NT2/D1 (cell line): Measurements from ENCODE around the gene MAPK14.

Experiments
- DNase-seq: peaks from one replicate; pipeline ENCODE4 v3.0.0-alpha.2; 2011; ENCODE audit warnings: low read depth, low spot score
- H3K27me3 ChIP-seq: 2 replicates; pipeline ENCODE4 v1.6.0; 2011; ENCODE audit warnings: mild to moderate bottlenecking; ENCODE audit not compliant: insufficient read length, insufficient read depth
- H3K36me3 ChIP-seq: 2 replicates; pipeline ENCODE4 v1.6.1; 2011; ENCODE audit warnings: mild to moderate bottlenecking, low read length, mixed read lengths; ENCODE audit not compliant: insufficient read depth, insufficient read length
- H3K4me1 ChIP-seq: 2 replicates; pipeline ENCODE4 v1.5.1; 2011; ENCODE audit not compliant: insufficient read depth, insufficient read length
- H3K4me3 ChIP-seq: 2 replicates; pipeline ENCODE4 v1.5.1; 2011; ENCODE audit warnings: low read depth; ENCODE audit not compliant: insufficient read length
- H3K9ac ChIP-seq: 2 replicates; pipeline ENCODE4 v1.6.0; 2011; ENCODE audit warnings: low read depth; ENCODE audit not compliant: insufficient read length
- H3K9me3 ChIP-seq: 2 replicates; pipeline ENCODE4 v1.5.1; 2011; ENCODE audit warnings: mild to moderate bottlenecking, low read length; ENCODE audit not compliant: insufficient read depth
- SUZ12 ChIP-seq: IDR thresholded peaks from 2 replicates; pipeline ENCODE4 v1.6.1; 2011; ENCODE audit not compliant: insufficient read length, insufficient read depth; ENCODE audit errors: extremely low read depth
- YY1 ChIP-seq: IDR thresholded peaks from 2 replicates; pipeline ENCODE4 v1.6.1; 2011; ENCODE audit not compliant: insufficient read length, insufficient read depth
- ZNF274 ChIP-seq: IDR thresholded peaks from 2 replicates; pipeline ENCODE4 v1.6.1; 2011; ENCODE audit warnings: mild to moderate bottlenecking, low read depth, low read length

The MAPK14 gene

DNA sequence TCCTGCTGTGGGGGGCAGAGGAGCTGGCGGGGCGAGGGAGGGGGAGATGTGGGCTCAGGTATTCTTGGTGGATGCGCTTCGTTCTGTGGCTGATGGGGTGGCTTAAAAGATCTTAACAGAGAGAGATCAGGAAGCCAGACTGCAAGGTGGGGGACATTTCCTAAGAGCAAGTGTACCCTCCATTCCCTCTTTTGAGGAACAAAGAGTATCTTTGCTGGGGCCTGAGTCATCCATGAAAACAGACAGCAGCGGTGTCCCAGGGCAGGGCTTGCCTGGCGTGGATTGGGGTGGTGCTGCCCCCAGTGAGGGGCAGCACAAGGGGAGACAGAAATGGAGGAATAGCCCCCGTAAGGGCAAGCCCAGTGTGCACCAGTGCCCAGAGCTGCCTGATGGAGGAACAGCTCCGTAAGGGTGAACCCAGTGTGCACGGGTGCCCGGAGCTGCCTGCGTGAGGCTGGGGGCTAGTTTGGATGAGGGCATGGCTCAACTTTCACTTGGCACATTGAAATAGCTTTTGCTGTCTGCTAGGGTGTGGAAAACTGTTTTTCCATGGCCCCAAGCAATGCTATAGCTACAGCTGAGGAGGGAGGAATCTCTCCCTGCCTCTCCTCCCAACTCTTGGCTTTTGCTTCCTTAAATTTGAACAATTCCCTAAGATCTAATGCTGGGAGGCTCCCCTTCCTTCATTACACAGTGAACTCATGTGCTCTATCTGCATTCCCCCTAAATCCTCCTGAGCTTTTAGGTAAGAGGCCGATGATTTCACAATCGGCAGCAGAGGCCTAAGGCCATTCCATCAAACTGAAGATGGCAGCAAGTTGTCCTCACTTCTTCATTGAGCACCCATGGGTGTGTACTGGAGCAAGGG lies 115.6 kb downstream of the MAPK14 start:
- H3K27me3 ChIP-seq: no peaks in the 10 kb centered on the region
- no peaks in the 10 kb centered on the region for H3K36me3 ChIP-seq
- no peak for TF ChIP-seq ZNF274
- no peak for TF ChIP-seq SUZ12
- no peak for TF ChIP-seq YY1
- no peaks in the 10 kb centered on the region for H3K9me3 ChIP-seq
- peak overlapping the region; percentile 21 for H3K9ac ChIP-seq
- DNase-seq: no peak
- no peak overlapping the region for H3K4me3 ChIP-seq
- H3K4me1 ChIP-seq: peaks cover 8% of the 10 kb centered on the region

DNA sequence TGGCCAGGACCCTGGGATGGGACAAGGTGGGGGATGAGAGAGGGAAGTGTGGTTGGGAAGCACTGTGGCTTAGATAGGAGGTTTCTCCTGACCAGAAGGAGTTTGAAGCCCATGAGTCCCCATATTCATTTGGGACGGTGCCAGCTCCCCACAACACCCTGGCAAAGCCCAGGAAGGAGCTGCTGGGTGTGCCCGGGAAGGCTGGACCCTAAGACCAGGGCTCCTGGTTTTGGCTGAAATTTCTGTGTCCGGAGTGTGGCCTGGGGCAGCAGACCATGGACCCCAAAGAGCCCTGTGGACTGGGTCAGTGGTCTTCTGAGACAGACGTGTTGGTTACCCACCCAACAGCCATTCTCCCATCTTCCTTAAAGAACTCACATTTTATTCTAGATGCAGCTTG lies 117.9 kb downstream of the MAPK14 start:
- DNase-seq: no peak

DNA sequence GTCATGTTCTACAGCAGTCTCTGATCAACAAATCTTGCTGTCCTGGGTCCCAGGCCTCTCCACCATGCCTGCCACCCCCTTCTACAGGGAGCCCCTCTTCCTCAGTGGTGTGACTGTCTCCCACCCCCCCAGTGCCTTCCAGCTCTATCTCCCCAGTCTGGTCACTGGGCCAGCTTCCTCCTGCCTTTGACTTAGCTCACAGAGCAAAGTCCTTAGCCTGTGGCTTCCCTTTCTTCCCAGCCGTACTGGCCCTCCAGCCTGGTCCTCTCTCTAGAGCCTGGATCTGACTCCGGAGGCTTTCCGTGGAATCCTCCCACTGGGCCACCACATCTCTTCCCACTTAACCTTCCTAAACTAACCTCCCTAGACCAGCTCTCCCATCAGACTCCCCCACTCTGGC lies 119.7 kb downstream of the MAPK14 start:
- H3K4me3 ChIP-seq: no peak overlapping the region
- no peak for DNase-seq
- H3K9me3 ChIP-seq: no peaks in the 10 kb centered on the region
- H3K9ac ChIP-seq: no peak overlapping the region
- TF ChIP-seq SUZ12 (no peak), ZNF274 (no peak), YY1 (no peak)
- H3K4me1 ChIP-seq: peaks cover 1% of the 10 kb centered on the region
- H3K36me3 ChIP-seq: no peaks in the 10 kb centered on the region
- H3K27me3 ChIP-seq: no peaks in the 10 kb centered on the region

More for the DNA sequence above, 117.9 kb downstream of the MAPK14 start:
- Histone ChIP-seq H3K27me3 (no peaks in the 10 kb centered on the region), H3K9me3 (no peaks in the 10 kb centered on the region), H3K9ac (no peak overlapping the region), H3K4me1 (peaks cover 5% of the 10 kb centered on the region), H3K36me3 (no peaks in the 10 kb centered on the region), H3K4me3 (no peak overlapping the region)
- TF ChIP-seq ZNF274 (no peak), SUZ12 (no peak), YY1 (no peak)

DNA sequence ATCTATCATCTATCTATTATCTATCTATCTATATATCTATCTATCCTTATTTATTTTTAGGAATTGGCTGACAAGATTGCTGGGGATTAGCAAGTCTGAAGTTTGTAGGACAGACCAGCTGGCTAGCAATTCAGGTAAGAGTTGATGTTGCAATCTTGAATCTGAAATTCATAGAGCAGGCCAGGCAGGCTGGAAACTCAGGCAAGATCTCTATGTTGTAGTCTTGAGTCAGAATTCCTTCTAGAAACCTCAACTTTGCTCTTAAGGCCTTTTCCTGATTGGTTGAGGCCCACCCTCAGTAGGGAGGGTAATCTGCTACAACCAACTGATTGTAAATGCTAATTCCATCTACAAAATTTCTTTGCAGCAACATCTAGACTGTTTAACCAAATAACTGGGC lies 121.9 kb downstream of the MAPK14 start:
- Histone ChIP-seq H3K27me3 (no peaks in the 10 kb centered on the region), H3K36me3 (no peaks in the 10 kb centered on the region), H3K4me1 (no peaks in the 10 kb centered on the region), H3K9ac (no peak overlapping the region), H3K9me3 (no peaks in the 10 kb centered on the region), H3K4me3 (no peak overlapping the region)
- DNase-seq: no peak
- TF ChIP-seq SUZ12: no peak
- no peak for TF ChIP-seq YY1
- TF ChIP-seq ZNF274: no peak

DNA sequence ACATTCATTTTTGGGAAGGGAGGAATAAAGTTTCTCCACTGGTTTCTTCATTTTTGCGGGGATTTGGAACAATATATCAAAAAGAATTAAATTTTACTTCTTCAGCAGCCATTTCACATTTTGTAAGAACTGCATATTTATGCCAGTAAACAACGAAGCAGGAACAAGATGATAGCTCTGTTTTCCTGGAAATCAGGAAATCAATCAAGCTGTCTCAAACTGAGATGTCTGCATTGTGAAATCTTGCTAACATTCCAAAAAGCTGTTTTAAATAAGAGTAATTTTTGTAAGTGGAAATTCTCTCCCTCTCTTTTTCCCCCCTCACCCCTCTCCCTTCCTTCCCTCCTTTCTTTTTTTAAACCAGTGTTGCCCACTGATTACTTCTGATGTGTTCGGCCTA lies 122.7 kb downstream of the MAPK14 start:
- H3K9me3 ChIP-seq: 0 out of 2 replicates have a peak, but pooled peaks cover under 1% of the 10 kb centered on the region
- no peaks in the 10 kb centered on the region for H3K4me1 ChIP-seq
- no peaks in the 10 kb centered on the region for H3K36me3 ChIP-seq
- DNase-seq: no peak
- no peak for TF ChIP-seq ZNF274
- no peak for TF ChIP-seq SUZ12
- no peaks in the 10 kb centered on the region for H3K27me3 ChIP-seq
- H3K4me3 ChIP-seq: no peak overlapping the region
- H3K9ac ChIP-seq: no peak overlapping the region

DNA sequence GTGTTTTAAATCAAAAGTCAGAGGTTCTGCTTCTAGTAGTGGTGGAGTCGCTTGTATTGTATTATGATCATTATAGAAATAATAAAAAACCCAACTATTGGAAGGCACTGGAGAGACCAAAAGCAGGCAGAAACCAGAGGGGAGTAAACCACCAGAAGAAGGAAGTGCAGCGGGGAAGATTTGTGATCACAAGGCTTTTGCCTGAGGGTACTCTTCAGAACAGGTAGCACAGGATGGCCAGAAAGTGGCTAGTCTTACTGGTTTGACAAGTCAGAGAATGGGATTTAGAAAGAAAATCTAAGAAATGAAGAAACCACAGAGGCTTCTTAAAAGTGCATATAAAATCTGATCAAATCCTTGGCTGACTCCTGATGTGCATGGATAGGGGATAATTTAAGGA lies 126.7 kb downstream of the MAPK14 start:
- Histone ChIP-seq H3K4me1 (no peaks in the 10 kb centered on the region), H3K9ac (no peak overlapping the region), H3K36me3 (no peaks in the 10 kb centered on the region), H3K9me3 (peaks cover 15% of the 10 kb centered on the region; the same call in 1 of the 2 replicates), H3K27me3 (no peaks in the 10 kb centered on the region), H3K4me3 (no peak overlapping the region)
- no peak for DNase-seq
- TF ChIP-seq SUZ12 (no peak), ZNF274 (no peak), YY1 (no peak)

DNA sequence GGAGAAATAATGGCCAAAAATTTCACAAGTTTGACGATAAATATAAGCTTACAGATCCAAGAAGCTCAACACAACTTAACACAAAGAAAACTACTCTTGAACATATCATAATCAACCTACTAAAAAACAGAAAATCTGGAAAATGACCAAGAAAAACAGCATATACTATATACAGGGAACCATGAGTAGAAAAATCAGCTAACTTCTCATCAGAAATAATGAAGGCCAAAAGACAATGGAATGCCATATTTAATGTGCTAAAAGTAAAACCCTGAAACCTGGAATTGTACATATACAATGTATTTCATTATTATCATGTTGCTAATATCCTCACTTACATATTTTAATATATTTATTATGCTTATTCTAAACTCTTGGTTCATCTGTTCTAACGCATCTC lies 128.1 kb downstream of the MAPK14 start:
- no peaks in the 10 kb centered on the region for H3K27me3 ChIP-seq
- no peak overlapping the region for H3K9ac ChIP-seq
- TF ChIP-seq YY1: no peak
- TF ChIP-seq ZNF274: no peak
- TF ChIP-seq SUZ12: no peak
- H3K4me1 ChIP-seq: no peaks in the 10 kb centered on the region
- H3K36me3 ChIP-seq: no peaks in the 10 kb centered on the region
- DNase-seq: no peak
- no peak overlapping the region for H3K4me3 ChIP-seq
- peaks cover 25% of the 10 kb centered on the region for H3K9me3 ChIP-seq
